SK-N-SH (cell line): ENCODE measurements around the gene BABAM2. TPM values are rescaled to one million over a fixed set of nuclear protein-coding genes. Genes with fewer than 3 reads are reported as not detected.
A peak's percentile ranks its signal among the peaks of the same experiment; 100 is the strongest.

Source experiments
- CTCF ChIA-PET: fragments of 300-600, 350-600 bp; formaldehyde crosslinking; extraction: SDS; loops from one replicate; lab custom pipeline; 2021; lab: Yijun Ruan, JAX
- POLR2A ChIA-PET: fragments of 350-600 bp; sonication (Branson Sonifier 250); formaldehyde crosslinking; extraction: SDS; loops from one replicate; lab custom pipeline; 2020; ENCODE audit warnings: antibody characterized with exemption, inconsistent platforms; lab: Yijun Ruan, JAX
- DNase-seq: peaks from one replicate; pipeline ENCODE4 v3.0.0; 2012
- H2AFZ ChIP-seq: fragments of 200-600 bp; sonication (generic); 2 replicates; pipeline ENCODE4 v1.8.1; 2016; ENCODE audit warnings: antibody characterized with exemption, mild to moderate bottlenecking, low read depth
- H3F3A ChIP-seq: fragments of 200-600 bp; sonication (generic); replicated peaks from 2 replicates; pipeline ENCODE3; 2016; ENCODE audit warnings: antibody characterized with exemption, mild to moderate bottlenecking; ENCODE audit not compliant: insufficient read depth
- H3K27ac ChIP-seq, 2 experiments: fragments of 200-500 bp in 1 of 2; fragments of 200-600 bp in 1 of 2; sonication (Bioruptor generic) in 1 of 2; sonication (generic), shearing (Covaris generic) in 1 of 2; 2 replicates each; pipeline versions ENCODE4 v1.5.1 to v1.6.1; 2014 to 2016; ENCODE audit warnings: low read depth in 2 of 2, inconsistent platforms in 1 of 2, low read length in 1 of 2, mild to moderate bottlenecking in 1 of 2, mixed read lengths in 1 of 2
- H3K27me3 ChIP-seq: fragments of 200-600 bp; sonication (generic), shearing (Covaris generic); 2 replicates; pipeline ENCODE4 v1.6.1; 2016; ENCODE audit warnings: mixed run types; ENCODE audit not compliant: insufficient read depth
- H3K36me3 ChIP-seq, 2 experiments: fragments of 200-500 bp in 1 of 2; fragments of 200-600 bp in 1 of 2; sonication (Bioruptor generic) in 1 of 2; sonication (generic) in 1 of 2; replicated peaks in 1 of 2; 2 replicates each; pipeline versions ENCODE3 to v1.5.1; 2014 to 2016; ENCODE audit warnings: low read length in 1 of 2, mild to moderate bottlenecking in 1 of 2; ENCODE audit not compliant: insufficient read depth in 2 of 2, control insufficient read depth in 1 of 2
- H3K4me1 ChIP-seq, 2 experiments: fragments of 200-500 bp in 1 of 2; fragments of 200-600 bp in 1 of 2; sonication (Bioruptor generic) in 1 of 2; sonication (generic), shearing (Covaris generic) in 1 of 2; 2 replicates each; pipeline versions ENCODE4 v1.5.1 to v1.6.1; 2014 to 2016; ENCODE audit warnings: low read depth in 1 of 2, low read length in 1 of 2, mixed run types in 1 of 2; ENCODE audit not compliant: insufficient read depth in 2 of 2, control insufficient read depth in 1 of 2
- H3K4me2 ChIP-seq: fragments of 200-600 bp; sonication (generic), shearing (Covaris generic); 2 replicates; pipeline ENCODE4 v1.6.1; 2017; ENCODE audit warnings: mixed run types
- H3K4me3 ChIP-seq, 2 experiments: fragments of 200-500 bp in 1 of 2; fragments of 200-600 bp in 1 of 2; sonication (Bioruptor generic) in 1 of 2; sonication (generic), shearing (Covaris generic) in 1 of 2; 2 replicates each; pipeline versions ENCODE4 v1.5.1 to v1.8.1; 2014 to 2016; ENCODE audit warnings: low read depth in 2 of 2, inconsistent platforms in 1 of 2, low read length in 1 of 2, mild to moderate bottlenecking in 1 of 2, mixed read lengths in 1 of 2, moderate library complexity in 1 of 2
- H3K79me2 ChIP-seq: fragments of 200-600 bp; sonication (generic); 2 replicates; pipeline ENCODE4 v1.8.1; 2017; ENCODE audit warnings: mild to moderate bottlenecking; ENCODE audit not compliant: insufficient read depth
- H3K9ac ChIP-seq: fragments of 200-600 bp; sonication (generic); 2 replicates; pipeline ENCODE4 v1.6.1; 2017; ENCODE audit warnings: mixed run types
- H3K9me2 ChIP-seq: fragments of 200-600 bp; sonication (generic); 2 replicates; pipeline ENCODE4 v1.6.1; 2017; ENCODE audit warnings: mixed run types
- H3K9me3 ChIP-seq: fragments of 200-600 bp; sonication (generic); 2 replicates; pipeline ENCODE4 v1.6.1; 2017; ENCODE audit warnings: mixed run types, mild to moderate bottlenecking, moderate library complexity
- H4K20me1 ChIP-seq: fragments of 200-600 bp; sonication (generic); 2 replicates; pipeline ENCODE4 v1.6.1; 2017; ENCODE audit warnings: mild to moderate bottlenecking, mixed run types; ENCODE audit not compliant: insufficient read depth
- CHD2 ChIP-seq: fragments of 150-350 bp; IDR thresholded peaks from 2 replicates; pipeline ENCODE4 v1.6.1; 2018; ENCODE audit warnings: low read length; ENCODE audit not compliant: partially characterized antibody
- ELF1 ChIP-seq: IDR thresholded peaks from 2 replicates; pipeline ENCODE4 v1.4.0; 2012
- EP300 ChIP-seq, 2 experiments: IDR thresholded peaks; 2 replicates each; pipeline versions ENCODE4 v1.4.0 to v1.6.1; 2012; ENCODE audit warnings: borderline replicate concordance in 1 of 2, low read depth in 1 of 2, low read length in 1 of 2
- FOSL2 ChIP-seq: IDR thresholded peaks from 2 replicates; pipeline ENCODE4 v1.4.0; 2012; ENCODE audit warnings: low read depth, mild to moderate bottlenecking, moderate library complexity, borderline replicate concordance
- FOXM1 ChIP-seq: IDR thresholded peaks from 2 replicates; pipeline ENCODE4 v1.4.0; 2012; ENCODE audit warnings: low read depth, mild to moderate bottlenecking
- GABPA ChIP-seq: IDR thresholded peaks from 2 replicates; pipeline ENCODE4 v1.4.0; 2012; ENCODE audit warnings: low read depth, mild to moderate bottlenecking
- GATA2 ChIP-seq: sonication (generic); formaldehyde crosslinking; IDR thresholded peaks from 2 replicates; pipeline ENCODE4 v1.5.0; 2020; ENCODE audit warnings: mild to moderate bottlenecking, missing genetic modification reagents
- MXI1 ChIP-seq: IDR thresholded peaks from 2 replicates; pipeline ENCODE4 v1.6.1; 2012; ENCODE audit warnings: mild to moderate bottlenecking, low read depth, low read length, improper control_type of control experiment
- NRF1 ChIP-seq: IDR thresholded peaks from 2 replicates; pipeline ENCODE4 v1.6.1; 2012; ENCODE audit warnings: low read depth, mild to moderate bottlenecking, low read length
- POLR2AphosphoS5 ChIP-seq: IDR thresholded peaks from 2 replicates; pipeline ENCODE4 v1.6.1; 2012; ENCODE audit warnings: low read depth, low read length
- RAD21 ChIP-seq: IDR thresholded peaks from 2 replicates; pipeline ENCODE4 v1.6.1; 2012; ENCODE audit warnings: mild to moderate bottlenecking, low read length
- RCOR1 ChIP-seq: fragments of 150-350 bp; IDR thresholded peaks from 2 replicates; pipeline ENCODE4 v1.6.1; 2017; ENCODE audit warnings: antibody characterized with exemption, low read length
- RFX5 ChIP-seq: IDR thresholded peaks from 2 replicates; pipeline ENCODE4 v1.6.1; 2012; ENCODE audit warnings: mild to moderate bottlenecking, improper control_type of control experiment, low read length
- RXRA ChIP-seq: IDR thresholded peaks from 2 replicates; pipeline ENCODE4 v1.4.0; 2012; ENCODE audit warnings: low read depth, mild to moderate bottlenecking, borderline replicate concordance
- SIN3A ChIP-seq: IDR thresholded peaks from 2 replicates; pipeline ENCODE4 v1.6.1; 2012; ENCODE audit warnings: low read depth, mild to moderate bottlenecking, low read length, moderate library complexity, borderline replicate concordance
- SMC3 ChIP-seq: IDR thresholded peaks from 2 replicates; pipeline ENCODE4 v1.6.1; 2012; ENCODE audit warnings: low read depth, low read length, improper control_type of control experiment
- TCF12 ChIP-seq: IDR thresholded peaks from 2 replicates; pipeline ENCODE4 v1.4.0; 2012
- TEAD4 ChIP-seq: IDR thresholded peaks from 2 replicates; pipeline ENCODE4 v1.4.0; 2012; ENCODE audit warnings: mild to moderate bottlenecking, borderline replicate concordance; ENCODE audit not compliant: insufficient read depth
- YY1 ChIP-seq: IDR thresholded peaks from 2 replicates; pipeline ENCODE4 v1.4.0; 2012; ENCODE audit warnings: low read depth, mild to moderate bottlenecking
- WGBS: methylation state at CpG from one replicate; pipeline ENCODE4 v1.1.6; 2017; ENCODE audit warnings: low lambda C conversion rate; 5-methylcytosine and 5-hydroxymethylcytosine counted together
- polyA plus RNA-seq, 3 experiments: library from polyadenylated mRNA; depleted of rRNA; stranded (reverse); fragments of >200 nt; gene quantifications; 2 replicates each; pipeline ENCODE4 v1.2.3, GENCODE V29; 2012
- TF ChIP-seq, protein P1 (sequence below): IDR thresholded peaks from 2 replicates; pipeline ENCODE4 v1.4.0; 2012; ENCODE audit warnings: low read depth, borderline replicate concordance
- TF ChIP-seq, protein P2 (sequence below): IDR thresholded peaks from 2 replicates; pipeline ENCODE4 v1.4.0; 2012; ENCODE audit warnings: low read depth
- TF ChIP-seq, protein P3 (sequence below): fragments of 150-350 bp; IDR thresholded peaks from 2 replicates; pipeline ENCODE4 v1.6.1; 2017; ENCODE audit warnings: antibody characterized with exemption, low read length, low read depth, borderline replicate concordance
- TF ChIP-seq, protein P4 (sequence below): fragments of 150-350 bp; IDR thresholded peaks from 2 replicates; pipeline ENCODE4 v1.6.1; 2016; ENCODE audit warnings: mild to moderate bottlenecking, low read depth, low read length
- TF ChIP-seq, protein P5 (sequence below): IDR thresholded peaks from 2 replicates; pipeline ENCODE4 v1.4.0; 2012; ENCODE audit warnings: low read depth, borderline replicate concordance

Gene BABAM2
- polyA plus RNA-seq, 1 of the 3 experiments (the other 2 are of a cell fraction), result 34.0 TPM

DNA sequence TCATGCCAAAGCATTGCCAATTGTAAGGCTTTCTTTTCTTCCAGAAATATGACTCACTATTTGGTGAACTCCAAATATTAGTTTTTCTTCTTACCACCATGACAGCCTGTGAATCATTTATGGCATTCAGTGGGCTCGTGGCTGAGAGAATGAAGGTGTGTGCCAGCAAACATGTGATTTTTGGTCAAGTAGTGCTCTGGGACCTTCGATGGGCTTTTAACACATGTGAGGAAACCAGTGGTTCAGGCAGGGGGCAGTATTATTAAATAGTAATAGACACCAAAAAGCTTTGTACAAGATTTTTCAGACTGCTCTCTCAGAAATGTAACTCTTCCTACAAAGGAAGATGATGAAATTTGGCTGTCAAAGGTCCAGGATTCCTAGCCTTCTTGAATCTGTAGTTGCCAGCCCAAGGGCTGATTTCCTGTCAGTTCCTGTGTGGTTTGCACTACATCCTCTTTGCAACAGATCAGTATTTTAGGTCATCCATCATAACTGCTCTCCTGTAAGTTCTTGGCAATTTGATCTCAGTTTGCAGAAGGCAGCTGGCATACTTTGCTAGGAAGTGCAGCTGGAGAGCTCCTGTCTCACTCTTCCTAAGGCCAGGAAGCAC, 64.3 kb downstream of the BABAM2 start (continued):
- TF ChIP-seq SIN3A, result peak; percentile 91
- TF ChIP-seq RFX5, result no peak
- TF ChIP-seq ELF1, result peak; percentile 62
- TF ChIP-seq FOXM1, result peak; percentile 91
- TF ChIP-seq POLR2AphosphoS5, result peak; percentile 90
- no peak for TF ChIP-seq GATA2 (CRISPR knock-in tag)
- peak; percentile 78 for TF ChIP-seq FOSL2
- TF ChIP-seq CHD2, result no peak
- peak; percentile 57; the same call in 1 of the 2 replicates for TF ChIP-seq GABPA
- TF ChIP-seq TCF12, result peak; percentile 96
- TF ChIP-seq RCOR1, result no peak
- TF ChIP-seq TEAD4, result peak; percentile 93
- peak; percentile 66 to 98; a peak in 3 of 4 replicates for TF ChIP-seq EP300 (IDR thresholded peaks at IDR 0.05; ENCODE audit: borderline replicate concordance in 1 of 2, low read depth in 1 of 2, low read length in 1 of 2)
- peak; percentile 45 for TF ChIP-seq RAD21

DNA sequence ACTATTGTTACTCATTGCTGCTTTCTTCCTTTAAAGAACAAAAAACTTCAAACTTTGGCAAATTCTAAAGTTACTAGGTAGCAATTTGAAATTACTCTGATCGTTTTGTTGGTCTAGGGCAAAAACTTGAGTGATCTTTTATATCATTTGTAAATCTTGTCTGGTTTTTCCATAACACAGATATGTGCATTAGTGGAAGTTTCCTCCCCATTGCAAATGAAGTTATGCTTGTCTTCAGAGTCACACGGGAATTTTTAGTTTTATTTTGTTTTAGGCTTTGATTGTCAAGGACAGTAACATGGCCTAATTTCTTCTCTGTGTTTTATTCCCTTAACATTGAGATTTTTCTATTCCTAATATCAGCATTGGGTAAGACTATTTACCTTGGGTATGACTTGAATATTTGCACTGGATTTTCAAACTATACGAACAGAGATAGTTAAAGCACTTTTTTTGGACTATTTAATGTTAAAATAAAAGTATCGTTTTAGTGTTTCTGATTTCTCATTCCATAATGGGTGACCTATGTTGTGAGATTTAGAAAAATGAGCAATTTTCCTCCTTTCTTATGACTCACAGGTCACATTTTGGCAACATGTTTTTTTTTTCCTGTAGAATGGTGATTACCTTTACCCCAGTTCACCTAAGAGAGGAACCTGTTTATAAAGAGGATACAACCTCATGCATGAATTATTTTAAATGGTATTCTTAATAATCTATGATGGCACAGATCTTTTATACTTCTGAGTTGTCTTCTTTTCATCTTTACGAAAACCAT, 65.0 kb downstream of the BABAM2 start:
- H3K9ac ChIP-seq, result peak overlapping the region; percentile 39; the same call in 1 of the 2 replicates
- H4K20me1 ChIP-seq, result no peaks in the 10 kb centered on the region
- H3F3A ChIP-seq, result peaks cover 48% of the 10 kb centered on the region
- H2AFZ ChIP-seq, result no peak overlapping the region
- no peaks in the 10 kb centered on the region for H3K27me3 ChIP-seq
- no peak for DNase-seq
- peak overlapping the region; percentile 4 to 6; a peak in 3 of 4 replicates for H3K4me3 ChIP-seq
- H3K9me3 ChIP-seq, result no peaks in the 10 kb centered on the region
- WGBS, result 32% methylated on average over 5 of the region's 5 CpGs
- POLR2A ChIA-PET, result no interaction called here
- peaks cover 0 to 14% of the 10 kb centered on the region in 2 experiments for H3K36me3 ChIP-seq
- CTCF ChIA-PET, result interaction anchor here (1.2 to 2.0 kb wide), 2 partner anchors 16 to 440 kb away, joined by 3 to 7 read pairs; no protein-coding TSS in a partner anchor
- H3K4me2 ChIP-seq, result peak overlapping the region; percentile 60
- H3K27ac ChIP-seq, result peak overlapping the region; percentile 82
- H3K4me1 ChIP-seq, result peaks cover 13 to 46% of the 10 kb centered on the region in 2 experiments
- H3K79me2 ChIP-seq, result peaks cover 11% of the 10 kb centered on the region
- no peaks in the 10 kb centered on the region for H3K9me2 ChIP-seq
- TF ChIP-seq RFX5, result no peak
- no peak for TF ChIP-seq NRF1
- TF ChIP-seq GABPA, result no peak
- TF ChIP-seq, protein P1, sequence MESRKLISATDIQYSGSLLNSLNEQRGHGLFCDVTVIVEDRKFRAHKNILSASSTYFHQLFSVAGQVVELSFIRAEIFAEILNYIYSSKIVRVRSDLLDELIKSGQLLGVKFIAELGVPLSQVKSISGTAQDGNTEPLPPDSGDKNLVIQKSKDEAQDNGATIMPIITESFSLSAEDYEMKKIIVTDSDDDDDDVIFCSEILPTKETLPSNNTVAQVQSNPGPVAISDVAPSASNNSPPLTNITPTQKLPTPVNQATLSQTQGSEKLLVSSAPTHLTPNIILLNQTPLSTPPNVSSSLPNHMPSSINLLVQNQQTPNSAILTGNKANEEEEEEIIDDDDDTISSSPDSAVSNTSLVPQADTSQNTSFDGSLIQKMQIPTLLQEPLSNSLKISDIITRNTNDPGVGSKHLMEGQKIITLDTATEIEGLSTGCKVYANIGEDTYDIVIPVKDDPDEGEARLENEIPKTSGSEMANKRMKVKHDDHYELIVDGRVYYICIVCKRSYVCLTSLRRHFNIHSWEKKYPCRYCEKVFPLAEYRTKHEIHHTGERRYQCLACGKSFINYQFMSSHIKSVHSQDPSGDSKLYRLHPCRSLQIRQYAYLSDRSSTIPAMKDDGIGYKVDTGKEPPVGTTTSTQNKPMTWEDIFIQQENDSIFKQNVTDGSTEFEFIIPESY, result no peak
- TF ChIP-seq, protein P2, sequence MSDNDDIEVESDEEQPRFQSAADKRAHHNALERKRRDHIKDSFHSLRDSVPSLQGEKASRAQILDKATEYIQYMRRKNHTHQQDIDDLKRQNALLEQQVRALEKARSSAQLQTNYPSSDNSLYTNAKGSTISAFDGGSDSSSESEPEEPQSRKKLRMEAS, result no peak
- no peak for TF ChIP-seq MXI1
- TF ChIP-seq RCOR1, result no peak
- TF ChIP-seq SIN3A, result no peak
- no peak for TF ChIP-seq CHD2
- TF ChIP-seq RAD21, result no peak
- TF ChIP-seq, protein P3, sequence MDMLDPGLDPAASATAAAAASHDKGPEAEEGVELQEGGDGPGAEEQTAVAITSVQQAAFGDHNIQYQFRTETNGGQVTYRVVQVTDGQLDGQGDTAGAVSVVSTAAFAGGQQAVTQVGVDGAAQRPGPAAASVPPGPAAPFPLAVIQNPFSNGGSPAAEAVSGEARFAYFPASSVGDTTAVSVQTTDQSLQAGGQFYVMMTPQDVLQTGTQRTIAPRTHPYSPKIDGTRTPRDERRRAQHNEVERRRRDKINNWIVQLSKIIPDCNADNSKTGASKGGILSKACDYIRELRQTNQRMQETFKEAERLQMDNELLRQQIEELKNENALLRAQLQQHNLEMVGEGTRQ, result no peak
- no peak for TF ChIP-seq SMC3
- TF ChIP-seq RXRA, result peak; percentile 60; the same call in 1 of the 2 replicates
- TF ChIP-seq, protein P4, sequence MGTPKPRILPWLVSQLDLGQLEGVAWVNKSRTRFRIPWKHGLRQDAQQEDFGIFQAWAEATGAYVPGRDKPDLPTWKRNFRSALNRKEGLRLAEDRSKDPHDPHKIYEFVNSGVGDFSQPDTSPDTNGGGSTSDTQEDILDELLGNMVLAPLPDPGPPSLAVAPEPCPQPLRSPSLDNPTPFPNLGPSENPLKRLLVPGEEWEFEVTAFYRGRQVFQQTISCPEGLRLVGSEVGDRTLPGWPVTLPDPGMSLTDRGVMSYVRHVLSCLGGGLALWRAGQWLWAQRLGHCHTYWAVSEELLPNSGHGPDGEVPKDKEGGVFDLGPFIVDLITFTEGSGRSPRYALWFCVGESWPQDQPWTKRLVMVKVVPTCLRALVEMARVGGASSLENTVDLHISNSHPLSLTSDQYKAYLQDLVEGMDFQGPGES, result no peak
- TF ChIP-seq ELF1, result no peak
- no peak for TF ChIP-seq TEAD4
- TF ChIP-seq, protein P5, sequence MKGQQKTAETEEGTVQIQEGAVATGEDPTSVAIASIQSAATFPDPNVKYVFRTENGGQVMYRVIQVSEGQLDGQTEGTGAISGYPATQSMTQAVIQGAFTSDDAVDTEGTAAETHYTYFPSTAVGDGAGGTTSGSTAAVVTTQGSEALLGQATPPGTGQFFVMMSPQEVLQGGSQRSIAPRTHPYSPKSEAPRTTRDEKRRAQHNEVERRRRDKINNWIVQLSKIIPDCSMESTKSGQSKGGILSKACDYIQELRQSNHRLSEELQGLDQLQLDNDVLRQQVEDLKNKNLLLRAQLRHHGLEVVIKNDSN, result no peak
- TF ChIP-seq TCF12, result no peak
- TF ChIP-seq YY1, result no peak
- peak; percentile 43 for TF ChIP-seq FOSL2
